ENCODE data around the gene PLD1. TPM values are rescaled to one million over a fixed set of nuclear protein-coding genes. Genes with fewer than 3 reads are reported as not detected.

The PLD1 gene
- total RNA-seq, 5 donors from 2014 or later (not counting 1 experiment from before 2014, with no cell fraction given), result 1.8 to 3.9 (median 3.2) TPM

- Histone ChIP-seq H3K36me3 (ENCODE audit: control insufficient read depth in 2 of 2, extremely low read depth in 1 of 2, insufficient read depth in 1 of 2, low read length in 1 of 2) (no peaks in the 10 kb centered on the region), H3K27ac (ENCODE audit: low read length) (no peak overlapping the region), H3K9me3 (no peaks in the 10 kb centered on the region), H3K27me3 (replicated peaks in 1 of 2; ENCODE audit: control insufficient read depth in 2 of 2, extremely low read depth in 1 of 2, insufficient read depth in 2 of 2, low read length in 1 of 2) (no peaks in the 10 kb centered on the region), H3K4me3 (ENCODE audit: control insufficient read depth in 1 of 2, extremely low read depth in 1 of 2, low read length in 1 of 2) (no peak overlapping the region), H3K4me1 (ENCODE audit: control insufficient read depth in 1 of 2, extremely low read depth in 1 of 2, insufficient read depth in 2 of 2, low read length in 2 of 2) (no peaks in the 10 kb centered on the region)
- no peak for ATAC-seq (replicated peaks in 1 of 4)
- no peak overlapping the region for H3K27ac Mint-ChIP-seq
- POLR2A ChIA-PET, result no interaction called here
- WGBS (ENCODE audit: insufficient coverage), result no CpG with 5 or more reads among the region's 1 CpG
- DNase-seq, result no peak
- H3K9me3 Mint-ChIP-seq, result no peaks in the 10 kb centered on the region
- H3K4me1 Mint-ChIP-seq, result no peaks in the 10 kb centered on the region
- no peaks in the 10 kb centered on the region for H3K36me3 Mint-ChIP-seq
- CTCF ChIA-PET, result no interaction called here
- peaks cover 0 to 4% of the 10 kb centered on the region in 2 donors for H3K27me3 Mint-ChIP-seq
- no peak overlapping the region for H3K4me3 Mint-ChIP-seq
Measured at GRCh38 chr3:171786997-171787396, 23.3 kb downstream of the PLD1 start.

- WGBS (ENCODE audit: insufficient coverage), result 100% methylated on average over 1 of the region's 5 CpGs
- CTCF ChIA-PET, result interaction anchor here in 1 of 2 donors (1.5 kb wide), 1 partner anchor 12 kb away, joined by 8 read pairs; no protein-coding TSS in a partner anchor
Measured at GRCh38 chr3:171784937-171785336, 25.3 kb downstream of the PLD1 start.

GRCh38 chr3:171784387-171784786, 25.9 kb downstream of the PLD1 start:
- no peaks in the 10 kb centered on the region for H3K36me3 Mint-ChIP-seq
- no peak overlapping the region for H3K27ac Mint-ChIP-seq
- no peak for DNase-seq
- Histone ChIP-seq H3K27me3 (replicated peaks in 1 of 2; ENCODE audit: control insufficient read depth in 2 of 2, extremely low read depth in 1 of 2, insufficient read depth in 2 of 2, low read length in 1 of 2) (no peaks in the 10 kb centered on the region), H3K36me3 (ENCODE audit: control insufficient read depth in 2 of 2, extremely low read depth in 1 of 2, insufficient read depth in 1 of 2, low read length in 1 of 2) (no peaks in the 10 kb centered on the region), H3K9me3 (no peaks in the 10 kb centered on the region), H3K4me3 (ENCODE audit: control insufficient read depth in 1 of 2, extremely low read depth in 1 of 2, low read length in 1 of 2) (no peak overlapping the region), H3K27ac (ENCODE audit: low read length) (no peak overlapping the region), H3K4me1 (ENCODE audit: control insufficient read depth in 1 of 2, extremely low read depth in 1 of 2, insufficient read depth in 2 of 2, low read length in 2 of 2) (no peaks in the 10 kb centered on the region)
- H3K4me1 Mint-ChIP-seq, result no peaks in the 10 kb centered on the region
- no peak overlapping the region for H3K4me3 Mint-ChIP-seq
- H3K27me3 Mint-ChIP-seq, result peaks cover 2 to 10% of the 10 kb centered on the region in 2 donors
- H3K9me3 Mint-ChIP-seq, result no peaks in the 10 kb centered on the region
- CTCF ChIA-PET, result interaction anchor here (0.7 to 1.5 kb wide), 2 partner anchors 12 to 714 kb away, joined by 5 to 8 read pairs; no protein-coding TSS in a partner anchor
- POLR2A ChIA-PET, result no interaction called here
- no peak for ATAC-seq (replicated peaks in 1 of 4)
- no CpG with 5 or more reads among the region's 2 CpGs for WGBS (ENCODE audit: insufficient coverage)

More at GRCh38 chr3:171784937-171785336, 25.3 kb downstream of the PLD1 start:
- POLR2A ChIA-PET, result no interaction called here
- no peaks in the 10 kb centered on the region for H3K9me3 ChIP-seq
- ATAC-seq (replicated peaks in 1 of 4) (no peak), DNase-seq (no peak)
- Mint-ChIP-seq H3K27ac (no peak overlapping the region), H3K36me3 (no peaks in the 10 kb centered on the region), H3K4me1 (no peaks in the 10 kb centered on the region), H3K9me3 (no peaks in the 10 kb centered on the region), H3K4me3 (no peak overlapping the region), H3K27me3 (peaks cover 2 to 10% of the 10 kb centered on the region in 2 donors)
- H3K36me3 ChIP-seq (ENCODE audit: control insufficient read depth in 2 of 2, extremely low read depth in 1 of 2, insufficient read depth in 1 of 2, low read length in 1 of 2), result no peaks in the 10 kb centered on the region
- no peak overlapping the region for H3K4me3 ChIP-seq (ENCODE audit: control insufficient read depth in 1 of 2, extremely low read depth in 1 of 2, low read length in 1 of 2)
- H3K27ac ChIP-seq (ENCODE audit: low read length), result no peak overlapping the region
- no peaks in the 10 kb centered on the region for H3K27me3 ChIP-seq (replicated peaks in 1 of 2; ENCODE audit: control insufficient read depth in 2 of 2, extremely low read depth in 1 of 2, insufficient read depth in 2 of 2, low read length in 1 of 2)
- H3K4me1 ChIP-seq (ENCODE audit: control insufficient read depth in 1 of 2, extremely low read depth in 1 of 2, insufficient read depth in 2 of 2, low read length in 2 of 2), result no peaks in the 10 kb centered on the region

GRCh38 chr3:171783626-171784025, 26.7 kb downstream of the PLD1 start:
- Histone ChIP-seq H3K9me3 (no peaks in the 10 kb centered on the region), H3K27me3 (replicated peaks in 1 of 2; ENCODE audit: control insufficient read depth in 2 of 2, extremely low read depth in 1 of 2, insufficient read depth in 2 of 2, low read length in 1 of 2) (no peaks in the 10 kb centered on the region), H3K4me1 (ENCODE audit: control insufficient read depth in 1 of 2, extremely low read depth in 1 of 2, insufficient read depth in 2 of 2, low read length in 2 of 2) (no peaks in the 10 kb centered on the region), H3K4me3 (ENCODE audit: control insufficient read depth in 1 of 2, extremely low read depth in 1 of 2, low read length in 1 of 2) (no peak overlapping the region), H3K27ac (ENCODE audit: low read length) (no peak overlapping the region), H3K36me3 (ENCODE audit: control insufficient read depth in 2 of 2, extremely low read depth in 1 of 2, insufficient read depth in 1 of 2, low read length in 1 of 2) (no peaks in the 10 kb centered on the region)
- no peaks in the 10 kb centered on the region for H3K9me3 Mint-ChIP-seq
- H3K27me3 Mint-ChIP-seq, result peaks cover 5 to 13% of the 10 kb centered on the region in 2 donors
- H3K4me3 Mint-ChIP-seq, result no peak overlapping the region
- ATAC-seq (replicated peaks in 1 of 4), result no peak
- POLR2A ChIA-PET, result no interaction called here
- H3K27ac Mint-ChIP-seq, result no peak overlapping the region
- H3K36me3 Mint-ChIP-seq, result no peaks in the 10 kb centered on the region
- H3K4me1 Mint-ChIP-seq, result no peaks in the 10 kb centered on the region
- no peak for DNase-seq
- CTCF ChIA-PET, result interaction anchor here (0.7 to 1.5 kb wide), 2 partner anchors 11 to 713 kb away, joined by 5 to 8 read pairs; no protein-coding TSS in a partner anchor
- no CpG with 5 or more reads among the region's 5 CpGs for WGBS (ENCODE audit: insufficient coverage)

- Mint-ChIP-seq H3K9me3 (no peaks in the 10 kb centered on the region), H3K27ac (no peak overlapping the region), H3K4me3 (no peak overlapping the region), H3K4me1 (no peaks in the 10 kb centered on the region), H3K27me3 (peaks cover 5 to 13% of the 10 kb centered on the region in 2 donors), H3K36me3 (no peaks in the 10 kb centered on the region)
- CTCF ChIA-PET, result no interaction called here
- no peaks in the 10 kb centered on the region for H3K27me3 ChIP-seq (replicated peaks in 1 of 2; ENCODE audit: control insufficient read depth in 2 of 2, extremely low read depth in 1 of 2, insufficient read depth in 2 of 2, low read length in 1 of 2)
- ATAC-seq (replicated peaks in 1 of 4) (no peak), DNase-seq (no peak)
- H3K9me3 ChIP-seq, result no peaks in the 10 kb centered on the region
- no peaks in the 10 kb centered on the region for H3K36me3 ChIP-seq (ENCODE audit: control insufficient read depth in 2 of 2, extremely low read depth in 1 of 2, insufficient read depth in 1 of 2, low read length in 1 of 2)
- POLR2A ChIA-PET, result no interaction called here
- no peaks in the 10 kb centered on the region for H3K4me1 ChIP-seq (ENCODE audit: control insufficient read depth in 1 of 2, extremely low read depth in 1 of 2, insufficient read depth in 2 of 2, low read length in 2 of 2)
- 92% methylated on average over 2 of the region's 2 CpGs for WGBS (ENCODE audit: insufficient coverage)
- H3K4me3 ChIP-seq (ENCODE audit: control insufficient read depth in 1 of 2, extremely low read depth in 1 of 2, low read length in 1 of 2), result no peak overlapping the region
- no peak overlapping the region for H3K27ac ChIP-seq (ENCODE audit: low read length)
Measured at GRCh38 chr3:171783086-171783485, 27.2 kb downstream of the PLD1 start.

GRCh38 chr3:171782617-171783016, 27.7 kb downstream of the PLD1 start:
- Mint-ChIP-seq H3K27me3 (peaks cover 5 to 13% of the 10 kb centered on the region in 2 donors), H3K4me3 (no peak overlapping the region), H3K9me3 (no peaks in the 10 kb centered on the region), H3K4me1 (no peaks in the 10 kb centered on the region), H3K27ac (no peak overlapping the region), H3K36me3 (no peaks in the 10 kb centered on the region)
- ATAC-seq (replicated peaks in 1 of 4) (no peak), DNase-seq (no peak)
- Histone ChIP-seq H3K36me3 (ENCODE audit: control insufficient read depth in 2 of 2, extremely low read depth in 1 of 2, insufficient read depth in 1 of 2, low read length in 1 of 2) (no peaks in the 10 kb centered on the region), H3K27me3 (replicated peaks in 1 of 2; ENCODE audit: control insufficient read depth in 2 of 2, extremely low read depth in 1 of 2, insufficient read depth in 2 of 2, low read length in 1 of 2) (no peaks in the 10 kb centered on the region), H3K27ac (ENCODE audit: low read length) (no peak overlapping the region), H3K9me3 (no peaks in the 10 kb centered on the region), H3K4me3 (ENCODE audit: control insufficient read depth in 1 of 2, extremely low read depth in 1 of 2, low read length in 1 of 2) (no peak overlapping the region), H3K4me1 (ENCODE audit: control insufficient read depth in 1 of 2, extremely low read depth in 1 of 2, insufficient read depth in 2 of 2, low read length in 2 of 2) (no peaks in the 10 kb centered on the region)
- ChIA-PET POLR2A (no interaction called here), CTCF (no interaction called here)
- 67% methylated on average over 1 of the region's 1 CpG for WGBS (ENCODE audit: insufficient coverage)

- H3K36me3 ChIP-seq (ENCODE audit: control insufficient read depth in 2 of 2, extremely low read depth in 1 of 2, insufficient read depth in 1 of 2, low read length in 1 of 2), result no peaks in the 10 kb centered on the region
- H3K27me3 ChIP-seq (replicated peaks in 1 of 2; ENCODE audit: control insufficient read depth in 2 of 2, extremely low read depth in 1 of 2, insufficient read depth in 2 of 2, low read length in 1 of 2), result no peaks in the 10 kb centered on the region
- no peaks in the 10 kb centered on the region for H3K9me3 ChIP-seq
- no peak for DNase-seq
- no peak overlapping the region for H3K4me3 ChIP-seq (ENCODE audit: control insufficient read depth in 1 of 2, extremely low read depth in 1 of 2, low read length in 1 of 2)
- Mint-ChIP-seq H3K27ac (no peak overlapping the region), H3K4me3 (no peak overlapping the region), H3K4me1 (no peaks in the 10 kb centered on the region), H3K27me3 (peaks cover 5 to 13% of the 10 kb centered on the region in 2 donors), H3K36me3 (no peaks in the 10 kb centered on the region), H3K9me3 (no peaks in the 10 kb centered on the region)
- ATAC-seq (replicated peaks in 1 of 4), result no peak
- whole genome bisulfite sequencing (ENCODE audit: insufficient coverage), result 92% methylated on average over 2 of the region's 4 CpGs
- ChIA-PET CTCF (no interaction called here), POLR2A (no interaction called here)
- H3K4me1 ChIP-seq (ENCODE audit: control insufficient read depth in 1 of 2, extremely low read depth in 1 of 2, insufficient read depth in 2 of 2, low read length in 2 of 2), result no peaks in the 10 kb centered on the region
- no peak overlapping the region for H3K27ac ChIP-seq (ENCODE audit: low read length)
Measured at GRCh38 chr3:171781711-171782127, 28.6 kb downstream of the PLD1 start.

All from T-cell (primary cell).